ENCODE measurements around the gene SKOR2.

SKOR2 gene

GRCh38 chr18:47260924-47261701 is 9.7 kb upstream of the SKOR2 start:
- DNase-seq (ENCODE audit: extremely low read depth in 1 of 2, low read depth in 1 of 2) = no peak

GRCh38 chr18:47260120-47260923 is 8.9 kb upstream of the SKOR2 start:
- no peak for DNase-seq (ENCODE audit: extremely low read depth in 1 of 2, low read depth in 1 of 2)

GRCh38 chr18:47254341-47254939 is 3.0 kb upstream of the SKOR2 start:
- no peak for DNase-seq (ENCODE audit: extremely low read depth in 1 of 2, low read depth in 1 of 2)

GRCh38 chr18:47253101-47253654 is 1.7 kb upstream of the SKOR2 start:
- no peak for DNase-seq (ENCODE audit: extremely low read depth in 1 of 2, low read depth in 1 of 2)

GRCh38 chr18:47250391-47251046 is 941 bp downstream of the SKOR2 start:
- DNase-seq (ENCODE audit: extremely low read depth in 1 of 2, low read depth in 1 of 2) = no peak

GRCh38 chr18:47249314-47249981 is 2.0 kb downstream of the SKOR2 start:
- DNase-seq (ENCODE audit: extremely low read depth in 1 of 2, low read depth in 1 of 2) = no peak

GRCh38 chr18:47248604-47249313 is 2.7 kb downstream of the SKOR2 start:
- no peak for DNase-seq (ENCODE audit: extremely low read depth in 1 of 2, low read depth in 1 of 2)

GRCh38 chr18:47248115-47248603 is 3.3 kb downstream of the SKOR2 start:
- no peak for DNase-seq (ENCODE audit: extremely low read depth in 1 of 2, low read depth in 1 of 2)

- no peak for DNase-seq (ENCODE audit: extremely low read depth in 1 of 2, low read depth in 1 of 2)
These were observed 3.9 kb downstream of the SKOR2 start for GRCh38 chr18:47247416-47248114.

- DNase-seq (ENCODE audit: extremely low read depth in 1 of 2, low read depth in 1 of 2) = no peak
These were observed 4.4 kb downstream of the SKOR2 start for GRCh38 chr18:47247036-47247415.

GRCh38 chr18:47246027-47246971 is 5.2 kb downstream of the SKOR2 start:
- DNase-seq (ENCODE audit: extremely low read depth in 1 of 2, low read depth in 1 of 2) = no peak

GRCh38 chr18:47244086-47244485 is 7.4 kb downstream of the SKOR2 start:
- no peak for DNase-seq (ENCODE audit: extremely low read depth in 1 of 2, low read depth in 1 of 2)

GRCh38 chr18:47235096-47235495 is 16.4 kb downstream of the SKOR2 start:
- DNase-seq (ENCODE audit: extremely low read depth in 1 of 2, low read depth in 1 of 2) = no peak

- no peak for DNase-seq (ENCODE audit: extremely low read depth in 1 of 2, low read depth in 1 of 2)
These were observed 24.8 kb downstream of the SKOR2 start for GRCh38 chr18:47226660-47227059.

GRCh38 chr18:47215554-47216138 is 35.8 kb downstream of the SKOR2 start:
- no peak for DNase-seq (ENCODE audit: extremely low read depth in 1 of 2, low read depth in 1 of 2)

- DNase-seq (ENCODE audit: extremely low read depth in 1 of 2, low read depth in 1 of 2) = no peak
These were observed 42.3 kb downstream of the SKOR2 start for GRCh38 chr18:47209171-47209570.

GRCh38 chr18:47206945-47207637 is 44.4 kb downstream of the SKOR2 start:
- DNase-seq (ENCODE audit: extremely low read depth in 1 of 2, low read depth in 1 of 2) = no peak
